ENCODE measurements around the gene TYW3.

Gene TYW3

GRCh38 chr1:74732960-74733603 is at the start of gene TYW3, which contains the start of gene CRYZ:
Gene TYW3, plus strand, starts transcription at chr1:74733152. Its CDS starts 93 bp downstream, at chr1:74733245.
Gene CRYZ, minus strand, starts transcription at chr1:74733050. Its CDS starts 8,229 bp downstream, at chr1:74724821.
- DNase-seq: peak; percentile 94

- DNase-seq: no peak
These were observed 49.3 kb upstream of the TYW3 start for GRCh38 chr1:74683656-74684055.

DNA sequence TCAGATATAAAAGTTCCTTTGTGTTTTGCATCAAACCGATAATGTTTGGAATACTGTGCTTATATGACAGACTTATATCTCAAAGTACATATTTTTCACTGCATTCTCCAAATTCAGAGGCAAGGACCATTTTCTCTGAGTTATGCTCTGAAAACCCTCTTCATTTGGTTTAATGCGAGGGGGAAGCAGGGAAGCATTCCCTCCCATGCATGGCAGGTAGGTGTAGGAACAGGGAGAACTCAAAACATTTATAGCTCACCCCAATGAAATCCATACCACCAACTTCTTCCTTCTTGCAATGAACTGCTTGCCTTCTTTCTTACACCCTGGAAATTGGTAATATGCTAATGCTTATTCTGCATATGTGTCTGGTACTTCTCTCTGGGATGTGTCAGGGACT is 48.7 kb upstream of the TYW3 start:
- no peak for DNase-seq

DNA sequence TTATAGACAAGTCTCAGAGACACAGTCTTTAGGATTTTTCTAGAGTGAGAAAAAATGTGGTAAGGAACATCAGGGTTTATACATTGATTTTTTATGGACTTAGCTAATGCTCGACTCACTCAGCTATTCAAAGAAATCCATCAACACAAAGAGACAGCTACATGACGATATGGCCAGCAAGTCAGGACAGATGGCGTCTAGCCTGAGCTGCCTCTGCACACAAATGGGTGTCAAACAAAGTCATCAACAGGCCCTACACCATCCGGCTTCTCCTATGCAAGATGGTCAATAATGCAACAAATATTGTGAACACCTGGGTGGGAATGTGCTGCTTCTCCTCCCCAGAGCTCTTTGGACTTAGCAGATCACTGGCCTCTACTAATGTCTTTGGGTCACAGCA is 46.0 kb upstream of the TYW3 start:
- DNase-seq: peak; percentile 98

DNA sequence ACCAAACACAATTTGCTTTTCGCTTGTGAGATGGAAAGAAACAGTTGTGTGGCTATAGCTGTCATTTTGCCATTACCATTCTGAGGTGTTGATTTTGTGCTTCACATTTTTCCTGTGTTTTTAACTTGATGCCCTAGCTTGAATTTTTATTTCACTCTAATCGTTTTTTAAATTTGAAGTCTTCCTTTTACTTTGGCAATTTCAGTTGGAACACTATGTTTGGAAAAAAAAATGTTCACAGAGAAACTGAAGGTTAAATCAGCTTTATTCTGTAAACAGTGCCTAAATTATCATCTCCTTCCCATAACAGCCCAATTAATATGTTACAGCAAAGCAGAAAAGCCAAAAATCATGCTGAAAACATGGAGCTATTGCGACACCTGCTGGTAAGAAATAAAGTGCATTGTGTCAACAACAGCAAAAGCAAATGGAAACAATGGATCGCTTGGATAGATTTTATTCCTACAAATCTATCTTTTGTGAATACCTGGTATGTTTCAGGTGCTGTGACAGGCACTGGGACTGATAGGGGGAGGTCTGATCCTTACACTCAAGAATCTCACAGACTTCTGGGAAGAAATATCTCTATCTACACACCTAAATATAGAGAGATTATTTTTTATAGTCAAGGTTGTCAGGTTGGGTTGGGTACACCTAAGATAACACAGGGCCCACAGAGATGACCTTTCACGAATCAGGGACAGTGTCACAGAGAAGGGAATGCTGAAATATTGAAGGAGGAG is 43.2 kb upstream of the TYW3 start:
- peak; percentile 75 for DNase-seq

GRCh38 chr1:74690364-74690696 is 42.6 kb upstream of the TYW3 start:
- DNase-seq: peak; percentile 53

- peak; percentile 41 for DNase-seq
These were observed 42.0 kb upstream of the TYW3 start for GRCh38 chr1:74690909-74691308.

- no peak for DNase-seq
These were observed 39.5 kb upstream of the TYW3 start for GRCh38 chr1:74693473-74693872.

- DNase-seq: no peak
These were observed 35.1 kb upstream of the TYW3 start for GRCh38 chr1:74697832-74698231.

DNA sequence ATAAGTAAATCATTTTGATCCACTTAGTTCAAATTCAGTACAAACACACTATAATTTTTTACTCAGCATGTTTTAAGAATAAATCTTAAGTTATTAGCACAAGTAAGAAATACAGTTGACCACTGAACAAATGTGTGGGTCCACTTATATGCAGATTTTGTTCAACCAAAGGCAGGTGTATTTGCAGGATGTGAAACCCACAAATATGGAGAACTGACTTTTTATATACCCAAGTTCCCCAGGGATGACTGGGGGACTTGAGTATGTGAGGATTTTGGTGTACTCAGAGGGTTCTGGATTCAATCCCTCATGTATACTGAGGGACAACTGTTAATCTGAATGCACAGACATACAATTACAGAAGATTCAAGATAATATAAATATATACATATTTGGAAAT is 33.6 kb upstream of the TYW3 start:
- no peak for DNase-seq

- no peak for DNase-seq
These were observed 29.4 kb upstream of the TYW3 start for GRCh38 chr1:74703386-74704182.

DNA sequence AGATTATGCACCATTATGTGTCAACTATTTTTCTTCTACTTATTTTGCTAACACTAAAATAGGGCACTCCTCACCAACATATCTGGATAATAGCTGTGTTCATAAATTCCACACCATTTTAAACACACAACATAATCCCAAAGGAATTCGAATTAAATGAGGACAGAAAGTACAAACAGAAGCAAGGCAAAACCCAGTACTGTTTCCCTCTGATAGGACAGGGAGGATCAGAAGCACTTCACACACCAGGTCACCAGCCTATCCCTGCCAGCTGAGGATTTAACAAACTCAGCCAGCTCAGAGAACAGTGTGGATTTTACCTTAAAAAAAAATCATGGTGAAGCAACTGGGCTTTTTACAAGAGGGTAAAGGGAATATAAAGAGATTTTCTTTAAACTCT is 20.1 kb upstream of the TYW3 start:
- peak; percentile 10 for DNase-seq

- DNase-seq: no peak
These were observed 19.1 kb upstream of the TYW3 start for GRCh38 chr1:74713849-74714248.

- DNase-seq: no peak
These were observed 18.3 kb upstream of the TYW3 start for GRCh38 chr1:74714429-74715235.

GRCh38 chr1:74715236-74715502 is 17.8 kb upstream of the TYW3 start:
- DNase-seq: no peak

- no peak for DNase-seq
These were observed 17.1 kb upstream of the TYW3 start for GRCh38 chr1:74715806-74716205.

GRCh38 chr1:74716822-74717221 is 16.1 kb upstream of the TYW3 start:
- no peak for DNase-seq

GRCh38 chr1:74717626-74718025 is 15.3 kb upstream of the TYW3 start:
- no peak for DNase-seq

DNA sequence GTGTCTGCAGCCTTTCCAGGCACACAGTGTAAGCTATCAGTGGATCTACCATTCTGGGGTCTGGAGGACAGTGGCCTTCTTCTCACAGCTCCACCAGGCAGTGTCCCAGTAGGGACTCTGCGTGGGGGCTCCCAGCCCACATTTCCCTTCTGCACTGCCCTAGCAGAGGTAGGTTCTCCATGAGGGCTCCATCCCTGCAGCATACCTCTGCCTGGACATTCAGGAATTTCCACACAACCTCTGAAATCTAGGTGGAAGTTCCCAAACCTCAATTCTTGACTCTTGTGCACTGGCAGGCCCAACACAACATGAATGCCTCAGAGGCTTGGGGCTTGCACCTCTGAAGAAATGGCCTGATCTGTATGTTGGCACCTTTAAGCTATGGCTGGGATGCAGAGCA is 6.9 kb upstream of the TYW3 start:
- DNase-seq: no peak

- DNase-seq: no peak
These were observed 4.2 kb upstream of the TYW3 start for GRCh38 chr1:74728736-74729135.

DNA sequence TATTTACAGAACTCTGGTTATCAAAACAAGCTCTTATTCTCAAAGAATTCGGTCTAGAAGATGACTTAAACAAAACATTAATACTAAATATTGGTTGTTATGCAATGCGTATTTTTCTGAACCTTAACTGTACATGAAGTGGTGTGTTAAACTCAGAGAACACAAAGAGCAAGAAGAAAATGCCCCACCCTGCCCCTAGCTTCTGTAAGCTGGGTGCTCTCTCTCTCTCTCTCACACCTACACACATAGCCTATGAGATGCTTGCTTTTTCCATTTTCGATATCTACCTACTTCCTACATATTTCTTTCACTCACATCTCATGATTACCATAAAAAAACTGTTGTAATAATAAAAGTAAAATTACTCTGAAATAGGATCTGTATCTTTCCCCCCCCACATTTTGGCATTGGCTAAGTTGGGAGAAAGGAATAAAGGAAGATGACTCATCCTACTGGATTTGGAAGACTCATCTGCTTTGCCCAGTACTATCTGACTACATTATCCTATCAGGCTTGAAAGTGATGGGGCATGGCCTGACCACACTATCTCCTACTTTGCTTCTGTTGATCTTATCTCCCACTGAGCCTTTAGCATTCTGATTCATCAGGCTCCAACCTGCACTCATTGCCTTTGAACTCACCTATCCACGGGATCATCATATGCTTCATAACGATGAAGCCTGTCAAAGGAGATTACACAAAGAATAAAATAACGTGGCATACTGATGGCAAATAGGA is 3.0 kb upstream of the TYW3 start:
- peak; percentile 7 for DNase-seq

GRCh38 chr1:74731399-74732052 is 1.4 kb upstream of the TYW3 start:
- no peak for DNase-seq
